Measurements from ENCODE around the gene YWHAB. TPM values are rescaled to one million over a fixed set of nuclear protein-coding genes. Genes with fewer than 3 reads are reported as not detected.

YWHAB gene
- total RNA-seq, 1 experiment from 2014 or later = 267 TPM

- no peak overlapping the region for H3K4me3 ChIP-seq (ENCODE audit: low read depth in 2 of 2, low read length in 2 of 2)
- intact Hi-C loops (cut with micrococcal nuclease; ENCODE audit: unreplicated experiment) = no loop called here
- CTCF ChIA-PET = no interaction called here
- H3K9me3 ChIP-seq (ENCODE audit: control insufficient read depth, insufficient read depth, low read depth, low read length) = no peaks in the 10 kb centered on the region
- TF ChIP-seq, protein P1, sequence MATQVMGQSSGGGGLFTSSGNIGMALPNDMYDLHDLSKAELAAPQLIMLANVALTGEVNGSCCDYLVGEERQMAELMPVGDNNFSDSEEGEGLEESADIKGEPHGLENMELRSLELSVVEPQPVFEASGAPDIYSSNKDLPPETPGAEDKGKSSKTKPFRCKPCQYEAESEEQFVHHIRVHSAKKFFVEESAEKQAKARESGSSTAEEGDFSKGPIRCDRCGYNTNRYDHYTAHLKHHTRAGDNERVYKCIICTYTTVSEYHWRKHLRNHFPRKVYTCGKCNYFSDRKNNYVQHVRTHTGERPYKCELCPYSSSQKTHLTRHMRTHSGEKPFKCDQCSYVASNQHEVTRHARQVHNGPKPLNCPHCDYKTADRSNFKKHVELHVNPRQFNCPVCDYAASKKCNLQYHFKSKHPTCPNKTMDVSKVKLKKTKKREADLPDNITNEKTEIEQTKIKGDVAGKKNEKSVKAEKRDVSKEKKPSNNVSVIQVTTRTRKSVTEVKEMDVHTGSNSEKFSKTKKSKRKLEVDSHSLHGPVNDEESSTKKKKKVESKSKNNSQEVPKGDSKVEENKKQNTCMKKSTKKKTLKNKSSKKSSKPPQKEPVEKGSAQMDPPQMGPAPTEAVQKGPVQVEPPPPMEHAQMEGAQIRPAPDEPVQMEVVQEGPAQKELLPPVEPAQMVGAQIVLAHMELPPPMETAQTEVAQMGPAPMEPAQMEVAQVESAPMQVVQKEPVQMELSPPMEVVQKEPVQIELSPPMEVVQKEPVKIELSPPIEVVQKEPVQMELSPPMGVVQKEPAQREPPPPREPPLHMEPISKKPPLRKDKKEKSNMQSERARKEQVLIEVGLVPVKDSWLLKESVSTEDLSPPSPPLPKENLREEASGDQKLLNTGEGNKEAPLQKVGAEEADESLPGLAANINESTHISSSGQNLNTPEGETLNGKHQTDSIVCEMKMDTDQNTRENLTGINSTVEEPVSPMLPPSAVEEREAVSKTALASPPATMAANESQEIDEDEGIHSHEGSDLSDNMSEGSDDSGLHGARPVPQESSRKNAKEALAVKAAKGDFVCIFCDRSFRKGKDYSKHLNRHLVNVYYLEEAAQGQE (IDR thresholded peaks at IDR 0.05; ENCODE audit: insufficient read depth in 1 of 2, low read depth in 2 of 2, low read length in 1 of 2) = no peak
- no peak for TF ChIP-seq TCF7L2 (IDR thresholded peaks at IDR 0.05; ENCODE audit: low read depth, low read length)
- no peak for TF ChIP-seq CTCF (IDR thresholded peaks at IDR 0.05)
- no peak for TF ChIP-seq POLR2AphosphoS5 (IDR thresholded peaks at IDR 0.05; ENCODE audit: low read depth, low read length)
- no peak for TF ChIP-seq SIN3A (IDR thresholded peaks at IDR 0.05; ENCODE audit: borderline replicate concordance, insufficient read depth, low read depth, low read length)
- in situ Hi-C loops (cut with HindIII; ENCODE audit: low pct_unique_long_range_greater_than_20kb, low sequenced_read_pairs) = no loop called here
- no peak for DNase-seq (ENCODE audit: low read depth, low spot score)
- H3K27me3 ChIP-seq (ENCODE audit: control insufficient read depth, insufficient read depth, low read length) = no peaks in the 10 kb centered on the region
- H3K27ac ChIP-seq (ENCODE audit: low read length) = no peak overlapping the region
- POLR2A ChIA-PET = interaction anchor here (0.6 kb wide), 1 partner anchor 442 kb away, joined by 9 read pairs; no protein-coding TSS in a partner anchor
- BruUV-seq (replicated peaks) = no TSS peak
- H3K4me1 ChIP-seq (ENCODE audit: control insufficient read depth, insufficient read depth, low read length) = peaks cover 8% of the 10 kb centered on the region
- H3K36me3 ChIP-seq (ENCODE audit: control insufficient read depth, insufficient read depth, low read length) = peaks cover 35% of the 10 kb centered on the region
- no peak for ATAC-seq
Observed at GRCh38 chr20:44954211-44954610, 68.7 kb downstream of the YWHAB start.

GRCh38 chr20:44955270-44955669, 69.8 kb downstream of the YWHAB start:
- POLR2A ChIA-PET = no interaction called here
- no peaks in the 10 kb centered on the region for H3K27me3 ChIP-seq (ENCODE audit: control insufficient read depth, insufficient read depth, low read length)
- peaks cover 27% of the 10 kb centered on the region for H3K36me3 ChIP-seq (ENCODE audit: control insufficient read depth, insufficient read depth, low read length)

More at GRCh38 chr20:44955270-44955669, 69.8 kb downstream of the YWHAB start:
- no TSS peak for BruUV-seq (replicated peaks)
- Histone ChIP-seq H3K9me3 (ENCODE audit: control insufficient read depth, insufficient read depth, low read depth, low read length) (no peaks in the 10 kb centered on the region), H3K4me3 (ENCODE audit: low read depth in 2 of 2, low read length in 2 of 2) (no peak overlapping the region), H3K4me1 (ENCODE audit: control insufficient read depth, insufficient read depth, low read length) (peaks cover 8% of the 10 kb centered on the region), H3K27ac (ENCODE audit: low read length) (no peak overlapping the region)
- in situ Hi-C loops (cut with HindIII; ENCODE audit: low pct_unique_long_range_greater_than_20kb, low sequenced_read_pairs) = no loop called here
- no peak for ATAC-seq
- intact Hi-C loops (cut with micrococcal nuclease; ENCODE audit: unreplicated experiment) = no loop called here
- CTCF ChIA-PET = interaction anchor here (0.6 kb wide), 1 partner anchor 339 kb away, joined by 3 read pairs; no protein-coding TSS in a partner anchor
- DNase-seq (ENCODE audit: low read depth, low spot score) = no peak
- TF ChIP-seq POLR2AphosphoS5 (IDR thresholded peaks at IDR 0.05; ENCODE audit: low read depth, low read length) (no peak), CTCF (IDR thresholded peaks at IDR 0.05) (no peak), TCF7L2 (IDR thresholded peaks at IDR 0.05; ENCODE audit: low read depth, low read length) (no peak), SIN3A (IDR thresholded peaks at IDR 0.05; ENCODE audit: borderline replicate concordance, insufficient read depth, low read depth, low read length) (no peak)
- TF ChIP-seq, protein P1 (IDR thresholded peaks at IDR 0.05; ENCODE audit: insufficient read depth in 1 of 2, low read depth in 2 of 2, low read length in 1 of 2) = no peak
